Fibroblast of lung (primary cell): Measurements from ENCODE around the gene KRT7.

Experiments
- EZH2 ChIP-seq: IDR thresholded peaks from 2 replicates; pipeline ENCODE4 v1.5.1; 2012; ENCODE audit warnings: low read length, control low read depth, mild to moderate bottlenecking; ENCODE audit errors: missing control alignments
- TF ChIP-seq, protein P1 (sequence below), 2 donors: IDR thresholded peaks in 1 of 2; conservative IDR thresholded peaks in 1 of 2; 1 replicate in 1 of 2; 2 replicates in 1 of 2; pipeline ENCODE4 v1.5.1; 2011 to 2012; ENCODE audit warnings: low read length in 2 of 2, control low read depth in 1 of 2, inconsistent platforms in 1 of 2, low read depth in 1 of 2, mild to moderate bottlenecking in 1 of 2

GRCh38 chr12:52210186-52210924 lies 22.7 kb upstream of the KRT7 start:
- TF ChIP-seq, protein P1, sequence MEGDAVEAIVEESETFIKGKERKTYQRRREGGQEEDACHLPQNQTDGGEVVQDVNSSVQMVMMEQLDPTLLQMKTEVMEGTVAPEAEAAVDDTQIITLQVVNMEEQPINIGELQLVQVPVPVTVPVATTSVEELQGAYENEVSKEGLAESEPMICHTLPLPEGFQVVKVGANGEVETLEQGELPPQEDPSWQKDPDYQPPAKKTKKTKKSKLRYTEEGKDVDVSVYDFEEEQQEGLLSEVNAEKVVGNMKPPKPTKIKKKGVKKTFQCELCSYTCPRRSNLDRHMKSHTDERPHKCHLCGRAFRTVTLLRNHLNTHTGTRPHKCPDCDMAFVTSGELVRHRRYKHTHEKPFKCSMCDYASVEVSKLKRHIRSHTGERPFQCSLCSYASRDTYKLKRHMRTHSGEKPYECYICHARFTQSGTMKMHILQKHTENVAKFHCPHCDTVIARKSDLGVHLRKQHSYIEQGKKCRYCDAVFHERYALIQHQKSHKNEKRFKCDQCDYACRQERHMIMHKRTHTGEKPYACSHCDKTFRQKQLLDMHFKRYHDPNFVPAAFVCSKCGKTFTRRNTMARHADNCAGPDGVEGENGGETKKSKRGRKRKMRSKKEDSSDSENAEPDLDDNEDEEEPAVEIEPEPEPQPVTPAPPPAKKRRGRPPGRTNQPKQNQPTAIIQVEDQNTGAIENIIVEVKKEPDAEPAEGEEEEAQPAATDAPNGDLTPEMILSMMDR (conservative IDR thresholded peaks at IDR 0.05 in 1 of 2, IDR thresholded peaks at IDR 0.05 in 1 of 2; ENCODE audit: low read depth in 1 of 2, low read length in 2 of 2): no peak
- no peak for TF ChIP-seq EZH2
